DMS114 treated with DMSO at 0.1 percent for 48 hours (cell line): ENCODE measurements around the gene IGIP.

Source experiments
- DNase-seq: peaks from one replicate; lab custom pipeline; 2025; ENCODE audit not compliant: unreplicated experiment; lab: John Stamatoyannopoulos, UW

Gene IGIP

DNA sequence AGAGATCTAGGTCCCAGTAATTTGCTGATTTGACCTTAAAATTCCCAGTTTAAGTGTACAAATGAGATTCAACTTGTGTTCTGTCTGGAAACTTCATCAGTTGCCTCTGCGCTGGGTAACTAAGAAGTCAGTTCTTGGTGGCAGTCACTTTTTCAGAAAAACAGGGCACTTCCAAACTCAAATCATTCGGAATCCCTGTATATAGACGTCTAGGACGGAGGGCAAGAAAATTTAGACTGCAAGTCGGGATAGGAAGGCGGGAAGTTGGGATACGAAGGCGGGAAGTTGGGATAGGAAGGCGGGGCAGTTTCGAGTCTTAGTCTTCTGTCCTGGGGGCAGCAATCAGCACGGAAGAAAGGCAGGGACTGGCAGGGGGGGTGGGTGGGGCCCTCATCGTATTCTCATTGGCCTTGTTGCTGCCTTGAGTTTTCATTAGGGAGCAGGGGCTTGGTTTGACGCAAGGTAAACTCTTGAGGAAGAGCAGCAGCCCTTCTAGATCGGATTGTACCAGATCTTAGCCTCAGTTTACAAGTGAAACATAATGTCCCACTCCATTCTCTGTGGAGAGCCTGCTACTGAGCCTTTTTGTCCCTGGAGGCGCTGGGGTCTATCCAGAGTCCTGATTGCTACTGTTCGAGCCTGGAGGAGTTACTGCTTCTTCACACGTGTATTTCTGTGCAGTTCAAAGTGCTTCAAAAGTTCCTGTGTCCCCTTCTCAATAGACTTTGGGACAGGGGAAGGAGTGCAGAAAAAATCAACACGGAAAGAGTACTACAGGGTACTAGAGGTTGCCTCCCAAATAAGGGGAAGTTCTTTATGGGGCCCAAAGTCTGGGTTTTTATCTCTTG, 14.5 kb upstream of the IGIP start:
- no peak for DNase-seq

DNA sequence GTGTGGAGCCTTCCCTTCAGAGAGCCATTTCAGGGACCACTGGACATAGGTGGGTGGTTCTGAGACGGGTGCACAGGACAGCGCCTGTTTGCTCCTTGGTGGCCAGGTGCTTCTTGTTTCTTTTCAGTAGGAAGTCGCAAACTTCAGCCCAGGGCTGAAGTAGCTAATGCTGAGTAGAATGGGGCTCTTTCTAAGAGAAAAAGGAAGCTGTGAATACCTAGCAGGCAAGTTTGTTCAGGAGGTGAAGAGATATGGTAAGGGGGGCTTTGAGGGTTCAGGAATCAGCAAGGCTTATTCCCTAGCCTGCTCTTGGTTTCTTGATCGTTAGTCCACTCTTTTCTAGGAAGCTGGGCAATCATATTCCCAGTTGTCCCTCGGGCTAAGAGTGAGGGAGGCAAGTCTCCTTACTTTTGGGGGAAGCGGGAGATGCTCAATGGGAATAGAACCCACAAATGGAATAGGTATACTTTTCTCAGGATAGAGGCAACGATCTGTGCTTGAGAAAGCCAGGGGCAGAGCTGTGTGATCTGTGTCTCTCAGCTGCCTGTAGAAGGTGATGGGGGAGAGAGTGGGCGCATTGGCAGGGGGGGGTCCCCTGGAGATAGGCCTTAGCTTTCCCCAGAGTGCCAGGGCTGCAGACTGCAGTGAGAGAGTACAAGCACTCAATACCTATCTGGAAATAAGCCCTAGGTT, 13.7 kb upstream of the IGIP start:
- DNase-seq = no peak

DNA sequence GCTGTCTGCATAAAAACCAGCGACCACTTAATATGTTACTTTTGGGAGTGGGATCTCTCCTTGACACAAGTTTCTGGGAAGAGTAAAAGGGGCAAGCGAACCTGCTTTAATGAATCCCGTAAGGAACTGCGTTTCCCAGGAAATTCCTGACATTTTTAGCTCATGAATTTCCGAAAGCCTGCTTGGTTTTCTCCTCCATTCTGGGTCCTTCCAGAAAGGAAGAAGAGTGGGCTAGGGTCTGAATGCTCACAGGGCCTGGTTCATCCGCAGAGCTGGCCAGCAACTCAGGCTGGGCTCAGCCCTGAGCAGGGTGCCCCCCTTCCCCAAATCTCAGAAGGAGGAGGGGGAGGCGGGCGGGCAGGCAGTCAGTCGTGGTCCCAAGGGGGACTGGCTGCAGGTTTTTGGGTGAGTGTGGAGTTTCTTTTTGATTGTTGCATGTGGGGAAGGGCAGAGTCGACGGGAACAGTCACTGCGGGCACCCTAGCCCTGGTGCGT, 13.0 kb upstream of the IGIP start:
- no peak for DNase-seq

DNA sequence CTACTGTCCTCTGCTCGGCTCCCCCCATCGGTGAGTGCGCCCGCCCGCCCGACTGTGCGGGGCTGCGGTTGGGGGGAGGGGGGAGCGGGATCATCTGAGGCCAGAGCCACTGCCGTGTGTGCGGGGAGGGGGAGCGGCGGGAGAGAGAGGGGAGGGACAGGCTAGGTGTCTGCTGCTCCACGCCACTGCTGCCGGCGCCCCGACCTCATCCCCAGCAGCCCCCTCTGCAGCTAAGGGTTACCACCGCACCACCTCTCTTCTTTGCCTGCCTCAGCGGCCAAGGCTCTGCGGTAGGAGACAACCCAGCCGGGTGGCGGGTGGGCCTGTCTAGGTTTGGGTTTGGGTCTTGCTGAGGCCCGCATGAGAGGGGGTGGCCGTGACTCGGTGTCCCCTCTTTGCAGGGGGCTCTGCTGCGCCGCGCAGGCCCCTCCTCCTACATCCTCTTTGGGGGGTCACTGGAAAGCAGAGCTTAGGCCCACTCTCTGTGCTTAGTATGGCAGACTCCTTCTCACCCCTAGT, 12.5 kb upstream of the IGIP start:
- no peak for DNase-seq

DNA sequence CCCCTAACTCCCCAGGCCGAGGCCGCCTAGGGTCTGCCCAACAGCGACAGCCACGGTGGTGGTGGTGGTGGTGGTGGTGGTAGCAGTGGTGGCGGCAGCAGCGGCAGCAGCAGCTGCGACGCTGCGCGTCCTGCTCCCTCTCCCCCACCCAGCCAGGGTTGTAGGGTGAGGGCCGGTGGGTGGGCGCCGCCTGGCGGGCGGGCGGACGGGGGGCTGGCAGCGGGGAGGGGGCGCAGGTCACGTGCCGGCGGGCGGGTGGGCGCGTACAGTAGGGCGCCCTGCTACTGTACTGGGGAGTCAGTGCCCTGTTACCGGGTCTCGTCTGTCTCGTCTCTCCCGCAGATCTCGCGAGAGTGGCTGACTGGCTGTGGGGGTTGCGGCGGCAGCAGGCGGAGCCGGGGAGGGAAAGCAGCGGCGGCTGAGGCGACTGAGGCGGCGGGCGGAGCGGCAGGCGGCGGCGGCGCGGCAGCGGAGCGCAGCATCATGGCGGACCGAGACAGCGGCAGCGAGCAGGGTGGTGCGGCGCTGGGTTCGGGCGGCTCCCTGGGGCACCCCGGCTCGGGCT, 12.0 kb upstream of the IGIP start, which contains the start of gene PURA:
TSS of gene PURA (plus strand) at position 411 of the 565 bp plus-strand sequence. CDS start at position 484, 73 bp downstream.
- peak; percentile 88 for DNase-seq

DNA sequence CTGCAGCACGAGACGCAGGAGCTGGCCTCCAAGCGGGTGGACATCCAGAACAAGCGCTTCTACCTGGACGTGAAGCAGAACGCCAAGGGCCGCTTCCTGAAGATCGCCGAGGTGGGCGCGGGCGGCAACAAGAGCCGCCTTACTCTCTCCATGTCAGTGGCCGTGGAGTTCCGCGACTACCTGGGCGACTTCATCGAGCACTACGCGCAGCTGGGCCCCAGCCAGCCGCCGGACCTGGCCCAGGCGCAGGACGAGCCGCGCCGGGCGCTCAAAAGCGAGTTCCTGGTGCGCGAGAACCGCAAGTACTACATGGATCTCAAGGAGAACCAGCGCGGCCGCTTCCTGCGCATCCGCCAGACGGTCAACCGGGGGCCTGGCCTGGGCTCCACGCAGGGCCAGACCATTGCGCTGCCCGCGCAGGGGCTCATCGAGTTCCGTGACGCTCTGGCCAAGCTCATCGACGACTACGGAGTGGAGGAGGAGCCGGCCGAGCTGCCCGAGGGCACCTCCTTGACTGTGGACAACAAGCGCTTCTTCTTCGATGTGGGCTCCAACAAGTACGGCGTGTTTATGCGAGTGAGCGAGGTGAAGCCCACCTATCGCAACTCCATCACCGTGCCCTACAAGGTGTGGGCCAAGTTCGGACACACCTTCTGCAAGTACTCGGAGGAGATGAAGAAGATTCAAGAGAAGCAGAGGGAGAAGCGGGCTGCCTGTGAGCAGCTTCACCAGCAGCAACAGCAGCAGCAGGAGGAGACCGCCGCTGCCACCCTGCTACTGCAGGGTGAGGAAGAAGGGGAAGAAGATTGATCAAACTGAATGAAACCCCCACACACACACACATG, 11.2 kb upstream of the IGIP start:
- peak; percentile 49 for DNase-seq

DNA sequence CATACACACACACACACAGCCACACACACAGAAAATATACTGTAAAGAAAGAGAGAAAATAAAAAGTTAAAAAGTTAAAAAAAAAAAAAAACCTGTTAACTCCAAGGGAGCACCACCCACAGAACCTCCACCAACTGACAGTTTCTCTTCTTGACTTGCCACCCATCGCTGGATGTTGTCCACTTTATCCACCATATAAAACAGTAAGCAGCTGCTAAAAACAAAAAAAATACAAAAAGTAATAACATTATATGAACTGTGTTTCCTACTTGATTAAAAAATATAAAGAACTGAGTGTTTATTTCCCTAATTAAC, 10.6 kb upstream of the IGIP start:
- no peak for DNase-seq

DNA sequence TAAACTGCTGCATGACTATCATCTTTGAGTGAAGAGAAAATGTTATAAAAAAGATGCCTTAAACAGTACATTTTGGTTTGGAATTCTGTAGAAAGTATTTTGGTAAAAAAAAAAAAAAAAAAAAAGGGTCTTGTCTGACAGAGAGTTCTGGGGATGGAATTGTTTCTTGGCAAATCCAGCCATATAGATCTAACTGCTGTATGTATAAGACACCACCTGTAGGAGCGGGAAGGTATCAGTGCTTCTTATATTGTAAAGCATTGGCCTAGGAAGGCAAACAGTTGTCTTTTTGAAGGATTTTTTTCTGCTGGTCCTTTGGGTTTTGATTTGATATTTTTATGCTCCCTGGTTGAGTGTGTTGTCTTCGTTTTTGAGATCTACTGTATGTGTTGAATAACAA, 9.0 kb upstream of the IGIP start:
- DNase-seq = peak; percentile 28

DNA sequence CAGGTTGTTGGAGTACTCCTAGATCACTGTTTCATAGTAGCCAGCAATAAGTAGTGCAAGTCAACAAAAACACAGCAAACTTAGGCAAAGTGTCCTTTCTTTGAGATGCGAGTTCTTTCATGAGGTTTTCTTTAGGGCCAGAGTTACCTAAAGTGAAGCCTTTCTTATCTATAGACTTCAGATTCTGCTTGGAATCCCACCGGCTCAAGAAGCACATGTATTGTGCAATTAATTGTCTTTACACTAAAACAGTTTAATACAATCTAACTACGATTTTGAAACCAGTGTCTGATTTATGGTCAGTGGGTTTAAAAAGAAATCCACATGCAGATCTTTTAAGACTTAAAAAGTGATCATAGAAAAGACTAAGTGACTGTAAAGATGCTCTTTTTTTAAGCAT, 8.2 kb upstream of the IGIP start:
- no peak for DNase-seq

DNA sequence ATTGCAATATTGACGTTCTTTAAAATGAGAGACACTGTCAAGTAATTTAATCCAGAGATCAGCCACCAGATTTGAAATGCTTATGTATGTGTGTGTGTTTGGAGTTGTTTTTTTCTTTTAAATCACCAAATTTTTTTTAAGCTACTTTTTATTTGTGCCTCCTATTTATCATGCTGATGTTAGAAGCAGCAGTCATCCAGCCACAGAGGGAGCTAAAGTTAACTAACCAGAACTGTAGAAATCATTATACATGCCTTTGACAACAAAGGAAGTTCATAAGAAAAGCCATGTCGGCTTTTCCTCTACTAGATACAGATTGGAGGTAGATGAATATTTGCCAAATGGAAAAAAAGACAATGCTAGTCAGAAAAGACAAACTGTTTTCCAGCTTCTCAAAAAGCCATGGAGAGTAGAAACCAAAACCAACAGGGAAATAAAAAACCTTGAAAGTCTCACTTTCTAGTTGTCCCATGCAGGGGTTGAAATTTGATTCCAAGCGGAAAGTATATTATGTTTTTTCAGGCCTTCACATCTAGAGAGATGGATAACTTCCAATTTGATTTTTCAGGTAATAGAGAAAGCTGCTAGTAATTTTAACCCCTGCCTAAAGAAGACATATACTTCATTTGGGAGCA, 7.3 kb upstream of the IGIP start:
- DNase-seq = no peak

DNA sequence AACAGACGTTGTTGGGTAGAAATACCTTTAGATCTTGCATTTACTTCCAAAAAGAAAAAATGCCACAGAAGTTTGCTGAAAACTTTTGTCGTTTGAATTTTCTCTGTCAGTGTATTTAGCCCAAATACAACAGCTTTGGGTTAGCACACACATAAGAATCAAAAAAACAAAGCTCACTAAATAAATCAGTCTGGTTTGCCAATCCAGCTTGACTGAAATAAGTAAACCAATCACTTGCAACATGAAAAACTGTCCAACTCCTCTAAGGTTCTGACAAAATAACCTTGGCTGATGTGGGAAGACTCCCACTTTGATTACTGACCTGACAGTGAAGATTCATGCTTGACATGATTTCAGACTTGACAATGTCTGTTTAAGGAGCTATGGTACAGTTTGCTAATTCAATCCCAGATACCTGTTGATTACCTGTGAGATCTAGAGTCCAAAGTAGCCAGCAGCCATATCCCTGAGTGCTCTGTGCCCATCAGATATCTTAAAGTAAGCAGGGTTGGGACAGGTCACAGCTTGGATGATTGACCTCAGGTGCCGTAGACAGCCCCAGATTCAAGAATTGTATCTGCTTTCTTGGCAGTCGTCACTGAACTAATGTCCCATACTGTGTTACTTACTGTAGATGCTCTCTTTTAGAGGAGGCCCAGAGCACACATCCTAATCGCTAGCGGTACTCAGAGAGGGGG, 727 bp downstream of the IGIP start:
- DNase-seq = no peak

DNA sequence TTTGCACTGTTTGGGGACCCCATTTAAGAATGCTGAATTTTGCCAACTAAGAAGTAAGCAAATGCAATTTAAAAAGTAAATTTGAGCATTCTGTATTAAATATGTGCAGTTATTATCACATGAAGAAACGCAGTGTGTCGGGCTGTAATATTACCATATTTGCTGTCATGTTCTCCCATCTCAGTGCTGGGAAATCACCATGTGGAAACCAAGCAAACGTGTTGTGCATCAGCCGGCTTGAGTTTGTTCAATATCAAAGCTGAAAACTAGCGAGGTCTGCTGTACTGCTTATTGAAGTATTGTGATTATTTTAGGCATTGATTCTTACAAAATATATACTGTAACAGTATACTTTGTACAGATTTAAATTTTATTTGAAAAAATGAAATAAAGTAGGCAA, 2.6 kb downstream of the IGIP start:
- DNase-seq = no peak

DNA sequence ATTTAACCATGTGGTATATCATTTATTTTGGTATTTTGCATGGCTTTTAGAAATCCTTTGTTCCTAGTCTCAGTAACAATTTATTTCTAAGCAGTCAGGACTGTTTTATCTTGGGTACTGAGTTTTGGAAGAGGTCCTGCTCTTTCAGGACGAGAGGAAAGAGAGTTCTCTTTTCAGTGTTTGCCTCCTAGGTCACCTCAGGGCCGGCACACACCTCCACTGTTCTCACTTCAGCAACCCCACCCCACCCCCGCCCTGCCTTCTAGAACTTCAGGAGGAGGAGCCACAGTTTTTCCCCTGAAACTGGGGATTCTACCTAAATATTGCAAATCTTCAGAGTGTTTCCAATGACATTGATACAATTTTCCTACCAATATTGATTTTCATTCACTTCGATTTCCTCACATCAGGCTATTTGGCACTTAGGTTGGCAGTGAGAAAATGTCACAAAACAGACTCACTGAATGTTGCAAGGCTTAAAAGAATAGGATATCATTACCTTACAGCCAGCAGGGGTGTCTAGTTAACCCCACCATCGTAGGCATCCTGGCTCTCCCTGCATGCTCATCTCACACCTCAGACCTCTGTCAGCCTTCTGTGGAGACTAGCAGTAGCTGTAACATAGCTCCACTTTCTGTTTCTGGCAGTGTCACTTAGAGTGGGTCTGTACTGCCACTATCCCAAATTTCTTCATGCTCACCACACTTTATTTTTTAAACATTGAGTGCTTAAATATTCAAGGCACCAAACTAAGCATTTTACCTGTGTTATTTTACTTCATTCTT, 5.4 kb downstream of the IGIP start:
- DNase-seq = no peak

DNA sequence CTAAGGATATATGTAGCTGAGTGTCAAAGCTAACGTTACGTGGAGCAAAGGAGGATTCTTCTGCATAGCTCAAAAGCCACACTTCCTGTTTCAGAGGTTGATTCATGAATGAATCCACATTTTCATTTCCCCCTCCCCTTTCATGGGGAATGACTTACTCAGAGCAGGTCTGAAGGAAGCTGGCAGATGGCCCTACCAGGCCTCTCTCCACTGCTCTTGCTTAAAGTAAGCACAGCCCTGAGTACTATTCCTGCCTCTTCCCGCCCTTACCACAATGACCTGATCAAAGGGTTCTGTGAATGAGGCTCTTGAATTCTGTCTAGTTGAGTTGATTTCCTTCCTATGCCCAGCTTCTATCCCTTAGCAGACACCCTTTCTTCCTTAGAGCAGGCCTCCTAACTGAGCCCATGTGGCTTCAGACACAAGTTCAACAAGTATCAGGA, 6.3 kb downstream of the IGIP start:
- no peak for DNase-seq

DNA sequence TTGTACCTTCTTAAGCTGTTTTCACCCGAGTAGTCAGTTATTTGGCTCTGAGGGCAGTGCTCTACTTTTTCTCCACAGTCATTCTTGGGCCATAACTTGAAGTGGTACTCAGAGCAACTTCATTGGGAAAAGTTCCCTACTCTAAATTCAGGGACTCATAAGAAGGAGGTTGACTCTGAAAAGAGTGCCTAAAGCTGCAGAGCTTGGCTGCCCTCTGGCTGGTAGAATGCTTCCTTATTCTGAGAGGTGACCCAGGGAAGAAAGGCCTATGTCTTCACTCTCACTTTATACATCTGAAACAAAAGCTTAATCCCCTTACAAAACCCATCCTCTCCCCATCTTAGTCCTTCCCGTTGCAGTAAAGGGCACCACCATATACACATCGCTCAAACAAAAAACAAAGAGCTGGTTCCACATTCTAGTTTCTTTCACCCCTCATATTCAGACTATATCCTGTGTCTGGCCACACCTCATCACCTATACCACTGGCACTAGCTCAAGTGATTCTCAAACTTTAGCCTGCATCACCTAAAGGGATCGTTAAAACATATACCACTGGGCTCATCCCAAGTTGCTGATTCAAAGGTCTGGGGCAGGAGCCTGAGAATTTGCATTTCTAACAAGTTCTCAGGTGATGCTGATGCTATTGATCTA, 7.9 kb downstream of the IGIP start:
- no peak for DNase-seq

DNA sequence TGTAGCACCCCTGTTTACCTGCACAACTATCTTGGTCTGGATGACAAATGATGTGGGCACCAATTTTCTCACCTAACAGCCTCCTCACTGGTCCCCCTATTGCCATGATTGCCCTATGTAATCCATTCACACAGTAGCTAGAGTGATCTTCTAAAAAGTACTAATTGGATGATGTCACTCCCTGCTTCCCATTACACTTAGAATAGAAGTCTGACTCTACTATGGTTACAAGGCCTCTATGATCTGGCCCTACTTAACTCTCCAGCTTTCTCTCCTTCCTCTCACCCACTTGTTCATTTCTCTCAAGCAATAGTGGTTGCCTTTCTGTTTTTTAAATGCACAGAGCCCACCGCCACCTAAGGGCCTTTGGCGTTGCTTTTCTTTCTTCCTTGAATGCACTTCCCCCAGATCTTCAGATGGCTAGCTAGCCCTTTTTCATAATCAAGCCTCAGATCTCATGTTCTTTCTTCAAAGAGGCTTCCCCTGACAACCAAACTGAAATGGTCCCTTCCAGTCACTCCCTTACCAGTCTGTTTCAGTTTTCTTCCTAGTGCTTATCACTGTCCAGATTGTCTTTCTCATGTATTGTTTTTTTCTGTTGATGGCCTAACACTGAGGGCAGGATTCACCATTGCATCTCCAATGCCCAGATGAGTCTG, 8.7 kb downstream of the IGIP start:
- DNase-seq = no peak

DNA sequence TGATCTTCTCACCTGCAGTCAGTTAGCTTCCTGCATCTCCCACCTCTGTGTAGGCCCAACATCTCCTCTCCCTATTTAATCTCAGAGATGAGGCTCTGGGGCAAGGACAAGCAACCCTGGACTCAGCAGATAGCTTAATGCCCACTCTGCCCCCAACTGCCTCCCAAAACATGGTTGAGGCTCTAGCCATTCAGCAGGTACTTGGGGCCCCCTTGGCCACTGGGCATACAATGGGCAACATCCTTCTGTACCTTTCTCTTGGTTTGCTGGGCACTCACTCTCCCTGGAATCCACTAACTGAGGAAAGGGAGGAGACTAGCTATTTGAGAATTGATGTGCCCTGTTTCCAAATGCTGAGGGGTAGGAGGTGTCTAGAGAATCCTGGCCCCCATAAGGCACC, 9.4 kb downstream of the IGIP start:
- DNase-seq = no peak

DNA sequence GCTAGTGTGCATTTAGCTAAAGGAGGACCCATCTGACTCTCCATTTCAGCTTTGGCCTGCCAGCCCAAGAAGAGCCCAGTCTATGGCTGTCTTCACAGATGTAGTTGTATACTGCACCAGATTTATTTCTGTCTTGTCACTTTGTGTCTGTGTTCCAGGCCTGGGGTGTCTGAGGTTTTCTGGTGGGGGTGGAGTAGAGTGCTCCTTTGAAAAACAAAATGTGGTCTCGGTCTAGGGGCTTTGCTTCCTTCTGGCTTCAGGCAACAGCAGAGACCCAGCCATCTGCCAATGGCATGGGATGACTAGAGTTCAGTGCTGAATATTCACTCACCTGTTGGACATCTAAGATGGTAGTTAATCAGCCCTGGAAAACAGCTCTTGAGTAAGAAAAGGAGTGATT, 10.9 kb downstream of the IGIP start:
- no peak for DNase-seq
